Stimulated activated CD8-positive, alpha-beta memory T cell treated with anti-CD3 and anti-CD28 coated beads, Interleukin-15, amount 100 ng/mL, for 48 hours (primary cell): ENCODE measurements around the gene TMEM229A.
"Not testable (repeated sequence)": the region's sequence is repeated elsewhere in the genome, so short reads cannot be mapped to it uniquely, and the experiment has no call there.

Source experiments
- DNase-seq, 2 donors: peaks; one replicate each; pipeline ENCODE4 v3.0.0-alpha.2; 2020; ENCODE audit warnings: low read depth in 2 of 2

Gene TMEM229A

DNA sequence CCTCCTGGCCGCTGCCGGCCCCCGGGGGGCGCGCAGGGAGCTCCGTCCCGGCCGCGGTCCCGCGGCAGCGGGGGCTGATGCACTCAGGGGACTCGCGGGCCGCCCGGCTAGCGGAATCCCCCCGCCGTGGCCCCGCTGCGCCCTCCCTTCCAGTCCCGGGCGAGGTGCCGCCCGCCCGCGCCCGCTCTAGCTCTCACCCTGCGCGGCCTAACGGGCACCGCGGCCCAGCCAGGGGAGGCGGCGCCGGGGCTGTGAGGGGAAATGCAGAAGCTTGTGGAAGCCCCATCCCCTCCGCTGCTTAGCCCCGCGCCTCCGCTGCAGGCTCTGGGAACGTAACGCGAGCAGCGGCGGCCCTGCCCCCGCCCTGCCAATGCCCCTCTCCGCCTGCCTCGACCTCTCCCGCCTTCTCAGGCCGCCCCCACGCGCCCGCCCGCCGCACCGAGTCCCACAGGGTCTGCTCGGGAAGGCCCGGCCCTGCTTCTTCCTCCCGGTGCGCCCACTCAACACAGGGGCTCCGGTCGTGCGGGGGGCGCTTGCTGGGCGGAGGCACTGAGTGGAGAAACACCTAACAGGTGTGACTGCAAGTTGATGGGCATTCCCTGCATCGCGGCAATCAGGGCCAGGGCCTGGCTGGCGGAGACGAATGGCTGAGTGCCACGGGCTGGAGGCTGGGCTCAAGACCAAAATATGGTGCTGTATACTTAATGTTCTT is 384 bp upstream of the TMEM229A start:
- no peak for DNase-seq

DNA sequence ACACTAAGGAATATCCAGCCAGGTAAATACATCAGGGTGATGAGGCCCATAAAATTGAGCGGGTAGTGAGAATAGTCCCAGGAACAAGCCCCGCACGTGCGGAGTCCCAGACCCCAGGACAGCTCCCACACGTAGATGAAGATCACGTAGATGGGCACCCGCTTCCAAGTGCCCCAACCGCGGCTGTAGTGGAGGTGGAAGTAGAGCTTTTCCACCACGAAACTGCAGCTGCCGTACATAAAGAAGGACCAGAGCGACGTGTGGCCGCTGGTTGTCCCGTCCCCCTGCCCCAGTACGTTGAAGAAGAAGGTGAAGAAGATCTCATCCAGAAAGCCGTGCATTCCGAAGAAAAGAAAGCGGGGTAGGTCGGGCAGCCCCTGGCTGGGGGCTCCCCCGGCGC is 948 bp downstream of the TMEM229A start:
- no peak for DNase-seq

DNA sequence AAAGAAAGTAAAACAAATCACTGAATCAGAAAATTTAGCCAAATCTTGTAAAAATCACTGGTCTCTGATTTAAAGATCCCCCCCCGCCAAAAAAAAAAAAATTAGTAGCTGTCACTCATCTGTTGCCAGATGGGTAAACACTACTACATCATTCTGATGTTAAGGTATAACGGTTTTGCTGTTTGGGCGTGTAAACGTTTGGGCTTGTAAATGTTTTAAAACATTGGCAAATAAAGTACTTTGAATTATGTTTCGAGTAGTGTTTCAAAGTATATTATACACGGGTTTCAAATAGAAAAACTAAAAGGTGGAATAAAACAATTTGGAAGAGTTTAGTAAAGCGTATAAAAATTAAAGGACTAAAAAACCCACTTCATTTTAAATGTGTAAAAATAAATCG is 1.5 kb downstream of the TMEM229A start:
- no peak for DNase-seq

DNA sequence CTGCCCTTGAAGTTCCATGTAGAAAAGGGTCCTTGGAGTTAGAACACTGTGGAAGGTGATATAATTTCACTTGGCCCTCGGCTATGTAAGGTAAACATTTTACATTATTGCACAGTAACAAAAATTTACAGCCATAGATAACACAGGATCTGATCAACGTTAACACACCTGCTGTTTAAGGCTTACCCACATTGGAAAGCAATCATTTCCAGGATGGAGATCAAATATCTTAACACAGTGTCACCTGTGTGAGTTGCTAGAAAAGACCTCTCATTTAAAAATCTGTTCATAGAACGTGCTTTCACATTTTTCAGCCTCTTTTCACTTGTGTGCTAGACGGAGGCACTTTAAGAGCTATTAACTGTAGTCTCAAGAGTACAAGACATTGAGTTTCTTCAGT is 1.9 kb downstream of the TMEM229A start:
- DNase-seq = no peak

DNA sequence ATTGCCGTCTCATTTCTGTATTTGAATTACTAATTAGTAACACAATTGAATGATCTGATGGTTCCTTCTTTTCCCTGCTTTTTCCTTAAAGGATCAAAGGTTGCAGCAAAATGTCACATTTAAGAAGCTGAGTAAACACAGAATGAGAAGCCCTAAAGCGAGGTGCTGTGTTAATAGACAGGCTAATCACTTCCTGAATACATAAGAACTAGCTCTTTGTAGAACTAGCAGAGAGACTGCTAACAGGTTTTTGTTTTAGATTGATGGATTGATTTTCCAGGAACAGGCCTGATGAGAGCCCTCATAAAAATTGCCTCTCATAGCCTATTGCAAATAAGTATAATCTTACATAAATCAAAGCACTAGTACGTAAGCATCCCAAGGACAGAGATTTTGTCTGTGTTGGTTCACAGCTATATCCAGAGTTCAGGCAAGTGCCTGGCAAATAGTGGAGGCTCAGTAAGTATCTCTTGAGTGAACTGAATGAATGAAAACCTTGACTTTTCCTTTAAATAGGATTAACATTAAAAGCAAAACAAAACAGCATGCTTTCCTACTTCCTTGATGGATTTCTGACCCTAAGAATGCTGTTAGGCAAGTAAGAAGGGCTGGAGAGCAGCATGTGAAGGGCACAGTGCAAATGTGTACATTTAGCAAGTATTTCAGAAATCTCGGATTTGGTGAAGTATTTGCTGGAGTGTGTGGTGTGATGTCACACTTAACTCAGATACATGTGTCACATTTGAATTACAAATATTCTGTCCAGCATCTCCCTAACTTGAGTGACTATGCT is 3.3 kb downstream of the TMEM229A start:
- DNase-seq = no peak

DNA sequence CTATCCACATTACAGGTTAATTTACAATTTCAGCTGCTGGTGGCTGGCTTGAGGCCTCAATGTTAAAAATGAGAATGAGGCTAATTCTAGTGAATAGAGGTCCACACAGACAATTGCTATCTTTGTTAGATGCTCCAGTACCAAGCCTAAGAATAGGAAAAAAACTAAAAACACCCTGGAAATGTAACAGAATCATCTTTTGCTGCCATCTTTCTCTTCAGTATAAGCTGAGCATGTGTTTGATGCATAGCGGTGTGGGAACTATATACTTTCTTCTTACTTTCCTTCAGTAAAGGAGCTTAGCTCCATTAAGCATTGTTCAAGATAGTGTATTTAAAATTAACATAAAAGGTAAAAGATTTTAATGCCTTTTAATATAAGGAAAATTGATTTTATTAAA is 5.6 kb downstream of the TMEM229A start:
- DNase-seq = no peak

DNA sequence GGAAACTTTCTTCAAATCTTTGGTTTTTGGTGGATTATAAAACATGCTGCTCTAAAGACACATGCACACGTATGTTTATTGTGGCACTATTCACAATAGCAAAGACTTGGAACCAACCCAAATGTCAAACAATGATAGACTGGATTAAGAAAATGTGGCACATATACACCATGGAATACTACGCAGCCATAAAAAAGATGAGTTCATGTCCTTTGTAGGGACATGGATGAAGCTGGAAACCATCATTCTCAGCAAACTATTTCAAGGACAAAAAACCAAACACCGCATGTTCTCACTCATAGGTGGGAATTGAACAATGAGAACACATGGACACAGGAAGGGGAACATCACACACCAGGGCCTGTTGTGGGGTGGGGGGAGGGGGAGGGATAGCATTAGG is 8.5 kb downstream of the TMEM229A start:
- DNase-seq = not testable (repeated sequence)

DNA sequence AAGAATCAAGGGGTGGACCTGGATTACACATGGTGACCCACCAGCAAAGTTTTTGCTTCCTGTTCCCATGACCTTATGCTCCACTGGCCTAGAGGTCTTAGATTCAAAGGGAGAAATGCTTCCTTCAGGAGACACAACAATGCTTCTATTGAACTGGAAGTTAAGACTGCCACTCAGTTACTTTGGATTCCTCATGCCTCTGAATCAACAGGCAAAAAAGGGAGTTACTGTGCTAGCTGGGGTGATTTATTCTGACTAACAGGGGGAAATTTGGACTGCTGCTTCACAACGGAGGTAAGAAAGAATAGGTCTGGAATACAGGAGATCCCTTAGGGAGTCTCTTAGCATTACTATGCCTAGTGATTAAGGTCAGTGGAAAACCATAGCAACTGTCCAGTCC is 10.3 kb downstream of the TMEM229A start:
- no peak for DNase-seq

DNA sequence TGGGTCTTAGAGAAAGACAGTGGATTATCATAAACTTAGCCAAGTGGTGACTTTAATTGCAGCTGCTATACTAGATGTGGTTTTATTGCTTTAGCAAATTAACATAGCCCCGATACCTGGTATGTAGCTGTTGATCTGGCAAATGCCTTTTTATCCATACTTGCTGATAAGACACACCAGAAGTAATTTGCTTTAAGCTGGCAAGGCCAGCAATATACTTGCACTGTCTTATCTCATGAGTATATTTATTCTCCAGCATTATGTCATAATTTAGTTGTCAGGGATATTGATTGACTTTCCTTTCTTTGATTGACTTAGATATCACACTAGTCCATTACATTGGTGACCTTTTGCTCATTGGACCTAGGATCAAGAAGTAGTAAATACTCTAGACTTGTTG is 12.8 kb downstream of the TMEM229A start:
- DNase-seq = no peak

DNA sequence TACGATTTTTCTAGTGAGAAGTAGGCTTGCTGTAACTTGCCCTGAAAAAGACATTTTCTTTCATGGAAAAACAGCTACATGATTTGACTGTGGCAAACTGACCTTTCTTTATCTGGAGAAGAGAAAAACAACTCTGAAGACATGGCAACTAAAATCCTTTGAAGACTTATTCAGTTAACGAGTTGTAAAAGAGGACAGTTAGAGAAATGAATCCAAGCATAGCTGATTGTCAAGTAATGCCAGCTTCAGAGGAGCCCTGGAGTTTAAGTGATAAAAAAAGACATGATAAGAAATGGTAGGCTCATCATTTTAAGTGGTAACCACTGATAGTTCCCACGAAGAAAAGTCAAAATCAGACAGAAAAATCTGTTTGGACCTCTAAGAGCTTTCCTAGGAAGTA is 19.6 kb downstream of the TMEM229A start:
- DNase-seq = no peak

DNA sequence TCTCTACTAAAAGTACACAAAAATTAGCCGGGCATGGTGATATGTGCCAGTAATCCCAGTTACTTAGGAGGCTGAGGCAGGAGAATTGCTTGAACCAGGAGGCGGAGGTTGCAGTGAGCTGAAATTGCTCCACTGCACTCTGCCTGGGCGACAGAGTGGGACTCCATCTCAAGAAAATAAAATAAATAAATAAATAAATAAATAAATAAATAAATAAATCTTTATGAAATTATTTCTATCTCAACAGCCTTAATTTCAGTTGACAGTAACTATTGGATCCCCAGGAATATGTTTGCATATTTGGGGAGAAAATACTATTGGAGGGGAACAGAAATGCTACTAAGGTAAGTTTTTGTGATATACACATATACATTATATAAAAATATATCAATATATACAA is 20.0 kb downstream of the TMEM229A start:
- DNase-seq = no peak

DNA sequence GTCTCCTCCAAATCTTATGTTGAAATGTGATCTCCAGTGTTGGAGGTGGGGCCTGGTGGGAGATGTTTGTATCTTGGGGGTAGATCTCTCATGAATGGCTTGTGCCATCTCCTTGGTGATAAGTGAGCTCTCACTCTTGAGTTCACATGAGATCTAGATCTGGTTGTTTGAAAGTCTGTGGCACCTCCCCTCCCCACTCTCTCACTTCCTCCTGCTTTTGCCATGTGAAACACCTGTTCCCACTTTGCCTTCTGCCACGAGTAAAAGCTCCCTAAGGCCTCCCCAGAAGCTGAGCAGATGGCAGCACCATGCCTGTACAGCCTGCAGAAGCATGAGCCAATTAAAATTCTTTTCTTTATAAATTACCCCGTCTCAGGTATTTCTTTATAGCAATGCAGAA is 23.5 kb downstream of the TMEM229A start:
- no peak for DNase-seq

DNA sequence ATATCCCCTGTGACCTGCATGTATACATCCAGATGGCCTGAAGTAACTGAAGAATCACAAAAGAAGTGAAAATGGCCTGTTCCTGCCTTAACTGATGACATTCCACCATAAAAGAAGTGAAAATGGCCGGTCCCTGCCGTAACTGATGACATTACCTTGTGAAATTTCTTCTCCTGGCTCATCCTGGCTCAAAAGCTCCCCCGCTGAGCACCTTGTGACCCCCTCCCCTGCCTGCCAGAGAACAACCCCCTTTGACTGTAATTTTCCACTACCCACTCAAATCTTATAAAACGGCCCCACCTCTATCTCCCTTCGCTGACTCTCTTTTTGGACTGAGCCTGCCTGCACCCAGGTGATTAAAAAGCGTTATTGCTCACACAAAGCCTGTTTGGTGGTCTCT is 24.6 kb downstream of the TMEM229A start:
- not testable (repeated sequence) for DNase-seq

DNA sequence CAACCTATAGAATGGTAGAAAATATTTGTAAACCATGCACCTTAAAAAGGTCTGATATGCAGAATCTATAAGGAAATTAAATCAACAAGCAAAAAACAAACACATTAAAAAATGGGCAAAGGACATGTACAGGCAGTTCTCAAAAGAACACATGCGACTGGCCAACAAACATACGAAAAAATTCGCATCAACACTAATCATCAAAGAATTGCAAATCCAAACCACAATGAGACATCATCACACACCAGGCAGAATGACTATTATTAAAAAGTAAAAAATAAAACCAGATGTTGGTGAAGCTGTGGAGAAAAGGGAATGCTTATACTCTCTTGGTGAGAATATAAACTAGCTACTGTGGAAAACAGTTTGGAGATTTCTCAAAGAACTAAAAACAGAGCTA is 33.2 kb downstream of the TMEM229A start:
- DNase-seq = no peak

DNA sequence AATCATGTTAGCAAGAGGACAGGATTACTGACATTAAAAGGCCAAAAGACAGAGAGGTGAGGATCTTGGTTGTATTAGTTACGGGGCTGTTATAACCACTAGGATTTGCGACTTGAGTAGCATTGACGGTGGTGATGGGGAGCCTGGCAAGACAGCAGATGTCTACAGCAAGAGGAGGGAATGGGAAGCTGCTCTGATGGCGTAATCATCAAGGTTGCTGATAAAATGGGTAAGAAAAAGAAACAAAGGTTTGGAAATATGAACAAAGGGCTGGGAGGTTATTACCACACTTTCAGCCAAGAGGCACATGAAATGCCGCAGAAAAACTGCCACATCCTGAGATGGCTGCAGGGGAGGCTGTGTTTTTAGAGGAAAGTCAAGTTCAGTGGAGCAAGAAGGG is 33.9 kb downstream of the TMEM229A start:
- no peak for DNase-seq

DNA sequence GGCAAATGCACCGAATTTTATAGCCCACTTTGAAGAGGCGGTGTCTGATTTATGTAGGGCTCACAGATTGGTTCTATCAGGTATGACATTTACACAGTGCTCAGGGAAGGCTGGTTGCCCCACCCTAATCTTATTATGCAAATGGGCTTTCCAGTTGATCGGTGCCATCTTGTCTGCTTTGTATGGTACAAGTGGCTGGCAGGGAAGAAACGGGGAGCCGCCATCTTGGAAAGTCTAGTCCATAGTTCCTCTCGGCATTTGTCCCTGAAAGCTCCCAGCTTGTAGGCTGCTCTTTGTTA is 36.6 kb downstream of the TMEM229A start:
- DNase-seq = no peak

DNA sequence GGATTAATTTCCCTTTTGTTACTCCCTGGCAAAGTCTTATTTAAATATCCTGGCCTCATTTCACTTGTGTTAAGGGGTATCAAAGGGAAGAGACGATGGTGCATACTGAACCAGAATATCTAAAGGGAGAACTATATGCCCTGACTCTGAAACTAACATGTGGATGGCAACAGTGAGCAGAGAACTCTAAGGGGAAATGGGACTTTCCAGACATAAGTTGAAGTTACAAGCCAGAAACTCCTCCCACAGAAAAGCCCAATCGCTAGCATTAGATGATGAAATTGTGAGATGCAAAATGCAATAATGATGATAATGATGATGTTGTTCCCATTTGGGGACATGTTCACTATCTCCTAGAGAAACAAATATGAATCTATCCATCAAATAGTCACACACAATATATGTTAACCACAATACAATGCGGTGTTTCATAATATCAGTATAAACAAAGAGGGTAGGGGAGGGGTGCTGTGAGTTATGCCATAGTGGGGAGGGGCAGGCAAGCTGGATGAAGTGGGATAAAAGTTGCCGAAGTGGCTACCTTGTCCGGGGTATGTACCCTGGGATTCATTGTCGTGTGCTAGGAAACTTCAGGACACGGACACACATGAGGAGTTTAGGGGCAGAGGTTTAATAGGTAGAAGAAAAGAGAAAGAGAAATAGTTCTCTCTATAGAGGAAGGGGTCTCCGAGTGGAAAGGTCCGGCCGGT is 37.1 kb downstream of the TMEM229A start:
- no peak for DNase-seq

DNA sequence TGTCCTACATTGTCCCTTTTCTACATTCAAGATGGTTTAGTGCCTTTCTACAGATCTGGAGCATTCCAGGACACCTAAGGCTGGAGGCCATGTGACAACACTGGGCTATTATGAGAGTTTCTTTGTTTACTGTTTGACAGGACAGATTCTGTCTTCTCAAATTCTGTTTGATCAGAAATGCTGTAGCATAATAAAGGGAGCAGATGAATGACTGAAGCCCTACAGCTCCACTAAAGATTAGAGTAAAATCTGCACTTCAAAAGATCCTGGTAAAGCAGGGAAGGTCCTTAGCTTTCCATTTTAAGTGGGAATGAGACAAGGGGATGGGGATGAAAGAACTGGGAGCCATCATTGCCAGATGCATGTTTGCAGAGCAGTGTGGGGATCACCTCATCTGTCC is 38.4 kb downstream of the TMEM229A start:
- no peak for DNase-seq

DNA sequence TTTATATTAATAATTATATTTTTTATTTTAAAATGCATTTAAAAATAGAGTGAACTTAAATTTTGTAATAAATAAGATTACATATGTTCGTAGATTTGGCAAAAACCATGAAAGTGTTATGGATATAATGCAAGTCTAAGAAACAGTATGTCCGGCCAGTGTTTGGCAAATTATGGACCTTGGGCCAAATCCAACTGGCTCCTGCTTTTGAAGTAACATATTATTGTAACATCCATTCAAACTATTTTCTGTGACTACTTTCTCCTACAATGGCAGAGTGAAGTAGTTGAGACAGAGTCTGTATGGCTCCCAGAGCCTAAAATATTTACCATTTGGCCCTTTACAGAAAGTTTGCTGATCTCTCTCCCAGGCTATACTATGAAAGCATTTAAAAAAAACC is 38.9 kb downstream of the TMEM229A start:
- DNase-seq = no peak

DNA sequence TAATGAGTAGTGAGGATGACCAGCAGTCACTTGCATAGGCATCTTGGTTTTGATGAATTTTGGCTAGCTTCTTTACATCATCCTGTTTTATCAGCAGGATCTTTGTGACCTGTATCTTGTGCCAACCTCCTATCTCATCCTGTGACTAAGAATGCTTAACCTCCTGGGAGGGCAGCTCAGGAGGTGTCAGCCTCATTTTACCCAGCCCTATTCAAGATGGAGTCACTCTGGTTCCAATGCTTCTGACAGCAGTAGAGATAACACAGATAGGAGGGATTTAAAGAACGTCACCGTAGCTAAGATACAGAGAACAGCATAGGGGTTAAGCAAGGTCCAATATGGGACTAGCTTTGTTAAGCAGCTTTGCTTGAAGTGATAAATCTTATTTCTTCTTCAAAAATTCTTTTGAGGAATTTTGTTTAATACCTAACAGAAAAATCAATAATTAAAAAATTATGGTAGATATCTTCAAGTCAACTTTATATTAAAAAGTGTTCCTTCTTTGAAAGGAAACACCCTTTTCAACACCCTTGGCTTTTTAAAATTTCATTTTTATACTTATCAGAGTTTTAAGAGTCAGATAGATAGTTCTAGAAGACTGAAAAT is 39.9 kb downstream of the TMEM229A start:
- DNase-seq = no peak

DNA sequence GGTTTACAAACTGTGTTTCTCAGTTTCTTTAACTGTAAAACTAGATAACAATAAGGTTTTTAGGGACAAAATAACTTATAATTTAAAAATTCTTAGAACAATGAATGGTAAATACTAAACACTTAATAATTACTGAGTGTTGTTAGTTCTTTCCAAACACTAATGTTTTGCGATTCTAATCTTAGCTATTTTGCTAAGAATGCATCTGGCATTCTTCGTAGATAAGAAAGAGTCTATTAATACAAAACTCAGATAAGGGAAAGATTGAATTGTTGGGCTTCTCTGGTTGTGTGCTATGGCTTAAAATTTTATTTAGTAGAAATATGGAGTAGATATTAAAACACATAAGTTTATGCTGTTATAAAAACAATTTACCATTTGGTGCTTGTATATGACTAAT is 45.4 kb downstream of the TMEM229A start:
- DNase-seq = no peak
